ENCODE data around the gene KCNG2.
A peak's percentile ranks its signal among the peaks of the same experiment; 100 is the strongest.

KCNG2 gene

GRCh38 chr18:79884294-79884962, 86.7 kb downstream of the KCNG2 start:
- no peaks in the 10 kb centered on the region for H3K27me3 ChIP-seq (ENCODE audit: insufficient read depth, poor library complexity, severe bottlenecking)
- DNase-seq (ENCODE audit: low spot score) (no peak), ATAC-seq (ENCODE audit: low read depth) (no peak)
- no peak overlapping the region for H3K27ac ChIP-seq (ENCODE audit: poor library complexity, severe bottlenecking)
- no peak overlapping the region for H3K4me3 ChIP-seq (ENCODE audit: severe bottlenecking)
- no peaks in the 10 kb centered on the region for H3K9me3 ChIP-seq (ENCODE audit: severe bottlenecking)
- no peaks in the 10 kb centered on the region for H3K36me3 ChIP-seq (ENCODE audit: low read depth)
- TF ChIP-seq, protein P1, sequence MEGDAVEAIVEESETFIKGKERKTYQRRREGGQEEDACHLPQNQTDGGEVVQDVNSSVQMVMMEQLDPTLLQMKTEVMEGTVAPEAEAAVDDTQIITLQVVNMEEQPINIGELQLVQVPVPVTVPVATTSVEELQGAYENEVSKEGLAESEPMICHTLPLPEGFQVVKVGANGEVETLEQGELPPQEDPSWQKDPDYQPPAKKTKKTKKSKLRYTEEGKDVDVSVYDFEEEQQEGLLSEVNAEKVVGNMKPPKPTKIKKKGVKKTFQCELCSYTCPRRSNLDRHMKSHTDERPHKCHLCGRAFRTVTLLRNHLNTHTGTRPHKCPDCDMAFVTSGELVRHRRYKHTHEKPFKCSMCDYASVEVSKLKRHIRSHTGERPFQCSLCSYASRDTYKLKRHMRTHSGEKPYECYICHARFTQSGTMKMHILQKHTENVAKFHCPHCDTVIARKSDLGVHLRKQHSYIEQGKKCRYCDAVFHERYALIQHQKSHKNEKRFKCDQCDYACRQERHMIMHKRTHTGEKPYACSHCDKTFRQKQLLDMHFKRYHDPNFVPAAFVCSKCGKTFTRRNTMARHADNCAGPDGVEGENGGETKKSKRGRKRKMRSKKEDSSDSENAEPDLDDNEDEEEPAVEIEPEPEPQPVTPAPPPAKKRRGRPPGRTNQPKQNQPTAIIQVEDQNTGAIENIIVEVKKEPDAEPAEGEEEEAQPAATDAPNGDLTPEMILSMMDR (IDR thresholded peaks at IDR 0.05; ENCODE audit: poor library complexity, severe bottlenecking): no peak
- no peaks in the 10 kb centered on the region for H3K4me1 ChIP-seq (ENCODE audit: insufficient read depth, poor library complexity, severe bottlenecking)

GRCh38 chr18:79884963-79885728, 87.4 kb downstream of the KCNG2 start:
- ATAC-seq (ENCODE audit: low read depth) (no peak; the same call in 1 of the 3 replicates), DNase-seq (ENCODE audit: low spot score) (peak; percentile 50)
- no peak overlapping the region for H3K27ac ChIP-seq (ENCODE audit: poor library complexity, severe bottlenecking)
- H3K27me3 ChIP-seq (ENCODE audit: insufficient read depth, poor library complexity, severe bottlenecking): no peaks in the 10 kb centered on the region
- no peaks in the 10 kb centered on the region for H3K9me3 ChIP-seq (ENCODE audit: severe bottlenecking)
- TF ChIP-seq, protein P1 (IDR thresholded peaks at IDR 0.05; ENCODE audit: poor library complexity, severe bottlenecking): no peak
- H3K4me1 ChIP-seq (ENCODE audit: insufficient read depth, poor library complexity, severe bottlenecking): no peaks in the 10 kb centered on the region
- no peak overlapping the region for H3K4me3 ChIP-seq (ENCODE audit: severe bottlenecking)
- H3K36me3 ChIP-seq (ENCODE audit: low read depth): no peaks in the 10 kb centered on the region

DNA sequence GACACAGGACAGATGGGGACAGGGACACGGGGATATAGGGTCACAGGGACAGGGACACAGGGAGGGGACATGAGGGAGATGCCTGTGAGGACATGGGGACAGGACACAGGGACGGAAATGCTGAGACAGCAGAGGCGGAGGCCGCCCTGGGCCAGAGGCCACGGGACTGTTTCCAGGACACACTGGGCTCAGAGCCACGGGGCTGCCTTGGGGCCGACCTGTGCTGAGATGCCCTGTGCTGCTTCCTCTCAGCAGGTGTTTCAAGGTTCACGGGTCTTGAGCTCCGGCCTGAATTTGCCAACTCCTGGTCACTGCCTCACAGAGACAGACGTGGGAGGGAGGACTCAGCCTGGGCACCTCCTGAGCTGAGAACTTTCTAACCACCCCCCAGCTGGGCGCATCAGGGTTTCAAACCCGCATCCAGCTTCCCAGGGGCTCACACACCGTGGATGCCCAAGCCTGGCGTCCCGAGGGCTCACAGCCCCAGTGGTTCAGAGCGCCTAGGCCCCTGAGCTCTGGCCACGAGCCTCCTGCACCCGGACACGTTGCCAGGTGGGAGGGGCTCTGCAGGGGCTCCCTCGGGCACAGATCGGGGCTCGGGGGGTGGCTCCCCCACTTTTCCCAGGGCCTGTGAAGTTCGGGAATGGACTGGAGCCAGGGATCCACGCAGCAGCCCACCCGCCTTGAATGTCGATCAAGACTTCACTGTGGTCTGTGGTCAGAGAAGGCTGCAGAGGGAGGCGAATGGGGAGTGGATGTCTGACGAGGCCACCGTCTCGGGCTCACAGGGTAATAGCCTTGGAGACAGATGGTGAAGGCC, 89.7 kb downstream of the KCNG2 start:
- peaks cover 2% of the 10 kb centered on the region for H3K9me3 ChIP-seq (ENCODE audit: severe bottlenecking)
- no peaks in the 10 kb centered on the region for H3K27me3 ChIP-seq (ENCODE audit: insufficient read depth, poor library complexity, severe bottlenecking)

DNA sequence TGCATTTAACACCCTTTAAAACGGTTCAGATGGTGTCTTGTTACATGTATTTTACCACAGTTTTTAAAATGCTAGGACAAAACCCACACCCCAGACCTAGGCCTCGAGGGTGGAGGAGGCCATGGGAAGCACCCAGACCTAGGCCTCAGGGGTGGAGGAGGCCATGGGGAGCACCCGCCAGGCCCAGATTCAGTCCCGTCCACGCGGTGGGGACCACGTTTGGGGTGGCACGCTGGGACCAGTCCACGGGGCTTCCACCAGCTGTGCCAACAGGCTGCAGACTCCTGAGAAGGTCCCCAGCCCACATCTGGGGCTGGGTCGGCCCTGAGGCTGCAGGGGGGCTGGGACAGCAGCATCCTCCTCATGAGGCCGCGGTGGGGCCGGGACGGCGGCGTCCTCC, 90.3 kb downstream of the KCNG2 start:
- H3K36me3 ChIP-seq (ENCODE audit: low read depth): no peaks in the 10 kb centered on the region
- TF ChIP-seq, protein P1 (IDR thresholded peaks at IDR 0.05; ENCODE audit: poor library complexity, severe bottlenecking): no peak
- peaks cover 2% of the 10 kb centered on the region for H3K9me3 ChIP-seq (ENCODE audit: severe bottlenecking)
- H3K27me3 ChIP-seq (ENCODE audit: insufficient read depth, poor library complexity, severe bottlenecking): no peaks in the 10 kb centered on the region
- H3K4me1 ChIP-seq (ENCODE audit: insufficient read depth, poor library complexity, severe bottlenecking): no peaks in the 10 kb centered on the region
- ATAC-seq (ENCODE audit: low read depth) (no peak), DNase-seq (ENCODE audit: low spot score) (no peak)
- H3K27ac ChIP-seq (ENCODE audit: poor library complexity, severe bottlenecking): no peak overlapping the region
- no peak overlapping the region for H3K4me3 ChIP-seq (ENCODE audit: severe bottlenecking)

More for the DNA sequence above, 89.7 kb downstream of the KCNG2 start:
- no peak for DNase-seq (ENCODE audit: low spot score)
- Histone ChIP-seq H3K4me1 (ENCODE audit: insufficient read depth, poor library complexity, severe bottlenecking) (no peaks in the 10 kb centered on the region), H3K27ac (ENCODE audit: poor library complexity, severe bottlenecking) (no peak overlapping the region), H3K4me3 (ENCODE audit: severe bottlenecking) (no peak overlapping the region), H3K36me3 (ENCODE audit: low read depth) (no peaks in the 10 kb centered on the region)
- ATAC-seq (ENCODE audit: low read depth): no peak
- TF ChIP-seq, protein P1 (IDR thresholded peaks at IDR 0.05; ENCODE audit: poor library complexity, severe bottlenecking): no peak

All from RWPE2 (cell line).